Measurements from ENCODE around the gene SLCO6A1. TPM values are rescaled to one million over a fixed set of nuclear protein-coding genes. Genes with fewer than 3 reads are reported as not detected.

Gene SLCO6A1
- total and polyA plus RNA-seq, 2 experiments from 2014 or later, result 0.34 to 3.1 TPM

DNA sequence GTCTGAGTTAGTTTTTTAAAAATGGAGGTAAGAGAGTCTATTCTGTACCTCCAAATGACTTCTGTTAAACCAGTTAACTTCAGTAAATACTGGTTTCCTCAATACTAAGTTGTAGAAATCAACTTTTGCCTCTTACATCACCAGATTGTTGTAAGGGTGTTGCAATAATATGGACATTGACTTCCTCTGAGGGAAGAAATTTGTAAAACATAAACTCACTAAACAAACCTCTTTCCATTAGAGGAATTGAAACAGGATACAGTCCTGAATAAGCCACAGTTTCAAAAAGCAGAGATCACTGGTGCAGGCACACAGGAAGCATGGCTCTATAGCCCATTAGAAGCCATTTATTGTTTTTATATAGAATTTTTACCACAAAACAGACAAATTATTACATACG lies 32.7 kb upstream of the SLCO6A1 start:
- no peaks in the 10 kb centered on the region for H3K4me1 Mint-ChIP-seq
- H3K27ac ChIP-seq (ENCODE audit: low read depth), result no peak overlapping the region
- H3K27ac Mint-ChIP-seq, result no peak overlapping the region
- TF ChIP-seq ZNF331 (CRISPR knock-in tag; IDR thresholded peaks at IDR 0.05; ENCODE audit: low read depth) (no peak), CREB1 (CRISPR knock-in tag; IDR thresholded peaks at IDR 0.05; ENCODE audit: low read depth) (no peak), EZH2phosphoT487 (IDR thresholded peaks at IDR 0.05; ENCODE audit: unreplicated experiment) (no peak), NANOG (IDR thresholded peaks at IDR 0.05; ENCODE audit: borderline replicate concordance) (no peak), POLR2AphosphoS5 (IDR thresholded peaks at IDR 0.05; ENCODE audit: low read depth) (no peak), ZNF114 (CRISPR knock-in tag; IDR thresholded peaks at IDR 0.05) (no peak), EZH2 (IDR thresholded peaks at IDR 0.05; ENCODE audit: low read depth, unreplicated experiment) (no peak), STAT1 (IDR thresholded peaks at IDR 0.05; ENCODE audit: unreplicated experiment) (no peak), JUNB (IDR thresholded peaks at IDR 0.05; ENCODE audit: unreplicated experiment) (no peak)
- TF ChIP-seq, protein P1, sequence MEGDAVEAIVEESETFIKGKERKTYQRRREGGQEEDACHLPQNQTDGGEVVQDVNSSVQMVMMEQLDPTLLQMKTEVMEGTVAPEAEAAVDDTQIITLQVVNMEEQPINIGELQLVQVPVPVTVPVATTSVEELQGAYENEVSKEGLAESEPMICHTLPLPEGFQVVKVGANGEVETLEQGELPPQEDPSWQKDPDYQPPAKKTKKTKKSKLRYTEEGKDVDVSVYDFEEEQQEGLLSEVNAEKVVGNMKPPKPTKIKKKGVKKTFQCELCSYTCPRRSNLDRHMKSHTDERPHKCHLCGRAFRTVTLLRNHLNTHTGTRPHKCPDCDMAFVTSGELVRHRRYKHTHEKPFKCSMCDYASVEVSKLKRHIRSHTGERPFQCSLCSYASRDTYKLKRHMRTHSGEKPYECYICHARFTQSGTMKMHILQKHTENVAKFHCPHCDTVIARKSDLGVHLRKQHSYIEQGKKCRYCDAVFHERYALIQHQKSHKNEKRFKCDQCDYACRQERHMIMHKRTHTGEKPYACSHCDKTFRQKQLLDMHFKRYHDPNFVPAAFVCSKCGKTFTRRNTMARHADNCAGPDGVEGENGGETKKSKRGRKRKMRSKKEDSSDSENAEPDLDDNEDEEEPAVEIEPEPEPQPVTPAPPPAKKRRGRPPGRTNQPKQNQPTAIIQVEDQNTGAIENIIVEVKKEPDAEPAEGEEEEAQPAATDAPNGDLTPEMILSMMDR (conservative IDR thresholded peaks at IDR 0.05; ENCODE audit: low read depth in 2 of 2), result no peak
- TF ChIP-seq, protein P2, sequence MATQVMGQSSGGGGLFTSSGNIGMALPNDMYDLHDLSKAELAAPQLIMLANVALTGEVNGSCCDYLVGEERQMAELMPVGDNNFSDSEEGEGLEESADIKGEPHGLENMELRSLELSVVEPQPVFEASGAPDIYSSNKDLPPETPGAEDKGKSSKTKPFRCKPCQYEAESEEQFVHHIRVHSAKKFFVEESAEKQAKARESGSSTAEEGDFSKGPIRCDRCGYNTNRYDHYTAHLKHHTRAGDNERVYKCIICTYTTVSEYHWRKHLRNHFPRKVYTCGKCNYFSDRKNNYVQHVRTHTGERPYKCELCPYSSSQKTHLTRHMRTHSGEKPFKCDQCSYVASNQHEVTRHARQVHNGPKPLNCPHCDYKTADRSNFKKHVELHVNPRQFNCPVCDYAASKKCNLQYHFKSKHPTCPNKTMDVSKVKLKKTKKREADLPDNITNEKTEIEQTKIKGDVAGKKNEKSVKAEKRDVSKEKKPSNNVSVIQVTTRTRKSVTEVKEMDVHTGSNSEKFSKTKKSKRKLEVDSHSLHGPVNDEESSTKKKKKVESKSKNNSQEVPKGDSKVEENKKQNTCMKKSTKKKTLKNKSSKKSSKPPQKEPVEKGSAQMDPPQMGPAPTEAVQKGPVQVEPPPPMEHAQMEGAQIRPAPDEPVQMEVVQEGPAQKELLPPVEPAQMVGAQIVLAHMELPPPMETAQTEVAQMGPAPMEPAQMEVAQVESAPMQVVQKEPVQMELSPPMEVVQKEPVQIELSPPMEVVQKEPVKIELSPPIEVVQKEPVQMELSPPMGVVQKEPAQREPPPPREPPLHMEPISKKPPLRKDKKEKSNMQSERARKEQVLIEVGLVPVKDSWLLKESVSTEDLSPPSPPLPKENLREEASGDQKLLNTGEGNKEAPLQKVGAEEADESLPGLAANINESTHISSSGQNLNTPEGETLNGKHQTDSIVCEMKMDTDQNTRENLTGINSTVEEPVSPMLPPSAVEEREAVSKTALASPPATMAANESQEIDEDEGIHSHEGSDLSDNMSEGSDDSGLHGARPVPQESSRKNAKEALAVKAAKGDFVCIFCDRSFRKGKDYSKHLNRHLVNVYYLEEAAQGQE (IDR thresholded peaks at IDR 0.05; ENCODE audit: unreplicated experiment), result no peak
- TF ChIP-seq, protein P3, sequence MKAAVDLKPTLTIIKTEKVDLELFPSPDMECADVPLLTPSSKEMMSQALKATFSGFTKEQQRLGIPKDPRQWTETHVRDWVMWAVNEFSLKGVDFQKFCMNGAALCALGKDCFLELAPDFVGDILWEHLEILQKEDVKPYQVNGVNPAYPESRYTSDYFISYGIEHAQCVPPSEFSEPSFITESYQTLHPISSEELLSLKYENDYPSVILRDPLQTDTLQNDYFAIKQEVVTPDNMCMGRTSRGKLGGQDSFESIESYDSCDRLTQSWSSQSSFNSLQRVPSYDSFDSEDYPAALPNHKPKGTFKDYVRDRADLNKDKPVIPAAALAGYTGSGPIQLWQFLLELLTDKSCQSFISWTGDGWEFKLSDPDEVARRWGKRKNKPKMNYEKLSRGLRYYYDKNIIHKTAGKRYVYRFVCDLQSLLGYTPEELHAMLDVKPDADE (IDR thresholded peaks at IDR 0.05), result no peak
- TF ChIP-seq, protein P4, sequence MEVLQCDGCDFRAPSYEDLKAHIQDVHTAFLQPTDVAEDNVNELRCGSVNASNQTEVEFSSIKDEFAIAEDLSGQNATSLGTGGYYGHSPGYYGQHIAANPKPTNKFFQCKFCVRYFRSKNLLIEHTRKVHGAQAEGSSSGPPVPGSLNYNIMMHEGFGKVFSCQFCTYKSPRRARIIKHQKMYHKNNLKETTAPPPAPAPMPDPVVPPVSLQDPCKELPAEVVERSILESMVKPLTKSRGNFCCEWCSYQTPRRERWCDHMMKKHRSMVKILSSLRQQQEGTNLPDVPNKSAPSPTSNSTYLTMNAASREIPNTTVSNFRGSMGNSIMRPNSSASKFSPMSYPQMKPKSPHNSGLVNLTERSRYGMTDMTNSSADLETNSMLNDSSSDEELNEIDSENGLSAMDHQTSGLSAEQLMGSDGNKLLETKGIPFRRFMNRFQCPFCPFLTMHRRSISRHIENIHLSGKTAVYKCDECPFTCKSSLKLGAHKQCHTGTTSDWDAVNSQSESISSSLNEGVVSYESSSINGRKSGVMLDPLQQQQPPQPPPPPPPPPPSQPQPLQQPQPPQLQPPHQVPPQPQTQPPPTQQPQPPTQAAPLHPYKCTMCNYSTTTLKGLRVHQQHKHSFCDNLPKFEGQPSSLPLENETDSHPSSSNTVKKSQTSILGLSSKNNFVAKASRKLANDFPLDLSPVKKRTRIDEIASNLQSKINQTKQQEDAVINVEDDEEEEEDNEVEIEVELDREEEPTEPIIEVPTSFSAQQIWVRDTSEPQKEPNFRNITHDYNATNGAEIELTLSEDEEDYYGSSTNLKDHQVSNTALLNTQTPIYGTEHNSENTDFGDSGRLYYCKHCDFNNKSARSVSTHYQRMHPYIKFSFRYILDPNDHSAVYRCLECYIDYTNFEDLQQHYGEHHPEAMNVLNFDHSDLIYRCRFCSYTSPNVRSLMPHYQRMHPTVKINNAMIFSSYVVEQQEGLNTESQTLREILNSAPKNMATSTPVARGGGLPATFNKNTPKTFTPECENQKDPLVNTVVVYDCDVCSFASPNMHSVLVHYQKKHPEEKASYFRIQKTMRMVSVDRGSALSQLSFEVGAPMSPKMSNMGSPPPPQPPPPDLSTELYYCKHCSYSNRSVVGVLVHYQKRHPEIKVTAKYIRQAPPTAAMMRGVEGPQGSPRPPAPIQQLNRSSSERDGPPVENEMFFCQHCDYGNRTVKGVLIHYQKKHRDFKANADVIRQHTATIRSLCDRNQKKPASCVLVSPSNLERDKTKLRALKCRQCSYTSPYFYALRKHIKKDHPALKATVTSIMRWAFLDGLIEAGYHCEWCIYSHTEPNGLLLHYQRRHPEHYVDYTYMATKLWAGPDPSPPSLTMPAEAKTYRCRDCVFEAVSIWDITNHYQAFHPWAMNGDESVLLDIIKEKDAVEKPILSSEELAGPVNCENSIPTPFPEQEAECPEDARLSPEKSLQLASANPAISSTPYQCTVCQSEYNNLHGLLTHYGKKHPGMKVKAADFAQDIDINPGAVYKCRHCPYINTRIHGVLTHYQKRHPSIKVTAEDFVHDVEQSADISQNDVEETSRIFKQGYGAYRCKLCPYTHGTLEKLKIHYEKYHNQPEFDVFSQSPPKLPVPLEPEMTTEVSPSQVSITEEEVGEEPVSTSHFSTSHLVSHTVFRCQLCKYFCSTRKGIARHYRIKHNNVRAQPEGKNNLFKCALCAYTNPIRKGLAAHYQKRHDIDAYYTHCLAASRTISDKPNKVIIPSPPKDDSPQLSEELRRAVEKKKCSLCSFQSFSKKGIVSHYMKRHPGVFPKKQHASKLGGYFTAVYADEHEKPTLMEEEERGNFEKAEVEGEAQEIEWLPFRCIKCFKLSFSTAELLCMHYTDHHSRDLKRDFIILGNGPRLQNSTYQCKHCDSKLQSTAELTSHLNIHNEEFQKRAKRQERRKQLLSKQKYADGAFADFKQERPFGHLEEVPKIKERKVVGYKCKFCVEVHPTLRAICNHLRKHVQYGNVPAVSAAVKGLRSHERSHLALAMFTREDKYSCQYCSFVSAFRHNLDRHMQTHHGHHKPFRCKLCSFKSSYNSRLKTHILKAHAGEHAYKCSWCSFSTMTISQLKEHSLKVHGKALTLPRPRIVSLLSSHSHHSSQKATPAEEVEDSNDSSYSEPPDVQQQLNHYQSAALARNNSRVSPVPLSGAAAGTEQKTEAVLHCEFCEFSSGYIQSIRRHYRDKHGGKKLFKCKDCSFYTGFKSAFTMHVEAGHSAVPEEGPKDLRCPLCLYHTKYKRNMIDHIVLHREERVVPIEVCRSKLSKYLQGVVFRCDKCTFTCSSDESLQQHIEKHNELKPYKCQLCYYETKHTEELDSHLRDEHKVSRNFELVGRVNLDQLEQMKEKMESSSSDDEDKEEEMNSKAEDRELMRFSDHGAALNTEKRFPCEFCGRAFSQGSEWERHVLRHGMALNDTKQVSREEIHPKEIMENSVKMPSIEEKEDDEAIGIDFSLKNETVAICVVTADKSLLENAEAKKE (CRISPR knock-in tag; IDR thresholded peaks at IDR 0.05), result no peak
- no peak overlapping the region for H2AFZ ChIP-seq
- ATAC-seq (no peak), DNase-seq (ENCODE audit: low spot score) (peak; percentile 24)
- no peaks in the 10 kb centered on the region for H3K4me1 ChIP-seq (ENCODE audit: insufficient read depth)
- H3K9me3 Mint-ChIP-seq, result no peaks in the 10 kb centered on the region
- no peak overlapping the region for H3K4me3 Mint-ChIP-seq
- no peaks in the 10 kb centered on the region for H3F3A ChIP-seq (replicated peaks; ENCODE audit: low read depth)
- H3K4me3 ChIP-seq, result no peak overlapping the region
- no peaks in the 10 kb centered on the region for H3K36me3 ChIP-seq (ENCODE audit: insufficient read depth)
- no peaks in the 10 kb centered on the region for H3K27me3 Mint-ChIP-seq (ENCODE audit: insufficient read depth, low read depth, poor library complexity)
- H3K36me3 Mint-ChIP-seq (ENCODE audit: low read depth), result no peaks in the 10 kb centered on the region
- no peaks in the 10 kb centered on the region for H3K27me3 ChIP-seq (ENCODE audit: insufficient read depth)
- H4K20me1 ChIP-seq (replicated peaks; ENCODE audit: insufficient read depth), result no peaks in the 10 kb centered on the region
- H3K9me2 ChIP-seq (ENCODE audit: insufficient read depth), result no peaks in the 10 kb centered on the region
- H3K4me2 ChIP-seq, result no peak overlapping the region
- H3K79me2 ChIP-seq (replicated peaks; ENCODE audit: insufficient read depth), result no peaks in the 10 kb centered on the region

All from GM23338 (cell line).